Measurements from ENCODE around the gene PLEK. TPM values are rescaled to one million over a fixed set of nuclear protein-coding genes. Genes with fewer than 3 reads are reported as not detected.

Gene PLEK
- total and polyA plus RNA-seq, 12 donors: 4.5 to 29.4 (median 11.7) TPM

DNA sequence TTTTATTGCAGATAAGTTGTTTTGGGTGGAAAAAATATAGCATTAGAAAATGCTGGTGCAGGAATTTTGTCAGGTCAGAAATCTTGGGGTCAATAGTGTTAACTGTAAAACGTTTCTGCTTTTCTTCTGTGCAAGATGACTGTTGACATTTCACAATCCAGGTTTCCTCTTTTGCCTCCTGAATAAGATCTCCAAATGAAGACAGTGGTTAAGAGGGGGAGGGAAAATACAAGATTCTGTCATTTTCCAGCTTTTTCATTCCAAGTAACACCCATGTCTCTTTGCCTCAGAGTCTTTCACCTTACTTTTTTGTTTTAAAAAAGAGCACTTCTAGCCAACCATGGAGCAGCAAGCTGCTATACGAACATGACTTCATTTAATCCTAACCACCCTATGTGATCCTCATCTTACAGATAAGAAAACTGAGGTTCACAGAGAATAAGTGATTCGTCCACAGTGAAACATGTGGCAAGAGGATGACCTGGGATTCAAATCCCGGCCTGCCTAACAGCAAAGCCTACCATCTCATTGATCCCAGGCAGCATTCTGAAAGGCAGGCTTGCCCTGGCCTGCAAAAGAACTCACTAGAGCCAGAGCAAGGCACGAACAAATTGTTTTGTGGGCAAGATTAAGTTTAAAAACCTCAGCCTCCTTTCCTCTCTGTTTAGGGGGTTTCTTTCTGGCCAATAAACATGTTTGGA lies 3.0 kb downstream of the PLEK start:
- intact Hi-C loops (cut with DNase I): loop anchor here (5.0 to 10.0 kb wide), 2 partner anchors 67 to 69 kb away; no protein-coding TSS in a partner anchor
- Histone ChIP-seq H3K4me1 (replicated peaks in 1 of 2) (no peaks in the 10 kb centered on the region), H3K36me3 (replicated peaks in 1 of 2) (no peaks in the 10 kb centered on the region), H3K4me3 (no peak overlapping the region), H3K9me3 (replicated peaks in 1 of 3) (no peaks in the 10 kb centered on the region), H3K27ac (no peak overlapping the region), H3K27me3 (no peaks in the 10 kb centered on the region)
- TF ChIP-seq, protein P1, sequence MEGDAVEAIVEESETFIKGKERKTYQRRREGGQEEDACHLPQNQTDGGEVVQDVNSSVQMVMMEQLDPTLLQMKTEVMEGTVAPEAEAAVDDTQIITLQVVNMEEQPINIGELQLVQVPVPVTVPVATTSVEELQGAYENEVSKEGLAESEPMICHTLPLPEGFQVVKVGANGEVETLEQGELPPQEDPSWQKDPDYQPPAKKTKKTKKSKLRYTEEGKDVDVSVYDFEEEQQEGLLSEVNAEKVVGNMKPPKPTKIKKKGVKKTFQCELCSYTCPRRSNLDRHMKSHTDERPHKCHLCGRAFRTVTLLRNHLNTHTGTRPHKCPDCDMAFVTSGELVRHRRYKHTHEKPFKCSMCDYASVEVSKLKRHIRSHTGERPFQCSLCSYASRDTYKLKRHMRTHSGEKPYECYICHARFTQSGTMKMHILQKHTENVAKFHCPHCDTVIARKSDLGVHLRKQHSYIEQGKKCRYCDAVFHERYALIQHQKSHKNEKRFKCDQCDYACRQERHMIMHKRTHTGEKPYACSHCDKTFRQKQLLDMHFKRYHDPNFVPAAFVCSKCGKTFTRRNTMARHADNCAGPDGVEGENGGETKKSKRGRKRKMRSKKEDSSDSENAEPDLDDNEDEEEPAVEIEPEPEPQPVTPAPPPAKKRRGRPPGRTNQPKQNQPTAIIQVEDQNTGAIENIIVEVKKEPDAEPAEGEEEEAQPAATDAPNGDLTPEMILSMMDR (IDR thresholded peaks at IDR 0.05): no peak
- no peak for TF ChIP-seq POLR2A (IDR thresholded peaks at IDR 0.05)
- 52 to 71% (median 57%) methylated on average over 5 of the region's 5 CpGs for WGBS, 4 donors
- no peak for DNase-seq

DNA sequence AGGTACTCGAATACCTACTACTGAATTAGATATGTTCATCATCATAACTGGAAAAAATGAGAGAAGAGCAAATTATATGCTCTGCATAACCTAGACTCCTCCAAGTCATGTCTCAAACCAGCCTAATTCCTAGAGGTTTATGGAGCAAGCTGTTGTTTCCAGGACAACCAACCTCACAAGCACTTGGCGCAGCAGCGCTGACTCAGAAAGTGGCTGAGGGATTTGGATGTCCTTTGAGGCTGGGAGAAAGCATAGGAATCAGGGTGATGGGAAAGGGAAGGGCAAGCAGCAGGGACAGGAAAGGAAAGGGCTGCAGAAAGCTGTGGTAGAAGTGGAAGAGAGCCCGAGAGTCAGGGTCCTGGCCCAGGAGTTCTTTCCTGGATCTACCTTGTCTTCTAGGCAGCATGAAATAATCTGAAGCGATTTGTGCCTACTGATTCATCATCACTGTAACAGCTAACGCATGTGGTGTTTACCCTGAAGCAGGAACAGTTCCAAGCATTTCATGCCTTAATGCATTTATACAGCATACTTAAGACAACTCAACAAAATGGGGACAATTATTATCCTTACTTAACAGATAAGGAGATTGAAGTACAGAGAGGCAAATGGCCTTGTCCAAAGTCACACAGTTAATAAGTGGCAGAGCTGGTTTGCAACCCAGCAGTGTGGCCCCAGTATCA lies 3.7 kb downstream of the PLEK start:
- TF ChIP-seq POLR2A (IDR thresholded peaks at IDR 0.05): no peak
- TF ChIP-seq, protein P1 (IDR thresholded peaks at IDR 0.05): no peak
- Histone ChIP-seq H3K4me3 (no peak overlapping the region), H3K27me3 (no peaks in the 10 kb centered on the region), H3K36me3 (replicated peaks in 1 of 2) (no peaks in the 10 kb centered on the region), H3K27ac (no peak overlapping the region), H3K9me3 (replicated peaks in 1 of 3) (no peaks in the 10 kb centered on the region), H3K4me1 (replicated peaks in 1 of 2) (no peaks in the 10 kb centered on the region)
- no peak for DNase-seq
- WGBS, 4 donors: 70 to 78% (median 74%) methylated on average over 6 of the region's 6 CpGs
- intact Hi-C loops (cut with DNase I): loop anchor here (5.0 to 10.0 kb wide), 2 partner anchors 66 to 69 kb away; no protein-coding TSS in a partner anchor

DNA sequence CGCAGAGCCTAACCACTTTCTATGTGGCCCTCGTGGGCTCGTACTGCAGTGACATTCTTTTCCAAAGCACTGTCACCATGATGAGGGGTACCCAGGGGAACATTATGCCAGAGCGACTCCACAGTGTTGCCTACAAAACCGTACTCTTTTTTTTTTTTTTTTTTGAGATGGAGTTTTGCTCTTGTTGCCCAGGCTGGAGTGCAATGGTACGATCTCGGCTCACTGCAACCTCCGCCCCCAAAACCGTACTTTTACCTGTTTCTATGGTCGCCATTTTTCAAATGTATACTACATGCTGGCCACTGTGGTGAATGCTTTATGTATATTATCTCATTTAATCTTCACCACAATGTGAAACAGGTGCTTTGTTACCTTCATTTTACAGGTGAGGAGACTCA lies 4.3 kb downstream of the PLEK start:
- H3K27me3 ChIP-seq: no peaks in the 10 kb centered on the region
- H3K9me3 ChIP-seq (replicated peaks in 1 of 3): no peaks in the 10 kb centered on the region
- H3K36me3 ChIP-seq (replicated peaks in 1 of 2): no peaks in the 10 kb centered on the region
- no peak for TF ChIP-seq POLR2A (IDR thresholded peaks at IDR 0.05)
- TF ChIP-seq, protein P1 (IDR thresholded peaks at IDR 0.05): no peak
- WGBS, 4 donors: 72 to 89% (median 82%) methylated on average over 10 of the region's 10 CpGs
- no peak overlapping the region for H3K27ac ChIP-seq
- intact Hi-C loops (cut with DNase I): loop anchor here (5.0 to 10.0 kb wide), 2 partner anchors 65 to 68 kb away; no protein-coding TSS in a partner anchor
- H3K4me1 ChIP-seq (replicated peaks in 1 of 2): no peaks in the 10 kb centered on the region
- H3K4me3 ChIP-seq: no peak overlapping the region
- DNase-seq: no peak

DNA sequence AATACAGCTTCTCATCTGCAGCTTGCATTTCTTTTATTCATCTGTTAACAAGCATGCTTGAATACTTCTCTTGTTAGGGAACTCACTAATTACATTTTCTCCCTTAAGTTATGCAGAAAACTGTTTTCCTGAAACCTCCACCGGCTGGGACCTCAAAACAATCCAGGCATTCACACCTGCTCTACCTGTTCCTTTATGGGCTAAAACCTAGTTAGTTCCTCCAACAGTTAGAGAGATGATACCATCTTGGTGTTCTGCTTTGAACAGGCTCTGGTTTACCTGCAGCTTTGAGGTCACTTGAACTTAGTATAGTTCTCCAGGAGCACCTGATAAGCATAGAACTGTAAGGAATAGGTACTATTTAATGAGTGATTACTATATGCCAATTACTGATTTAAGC lies 6.1 kb downstream of the PLEK start:
- H3K27ac ChIP-seq: no peak overlapping the region
- TF ChIP-seq, protein P1 (IDR thresholded peaks at IDR 0.05): no peak
- TF ChIP-seq POLR2A (IDR thresholded peaks at IDR 0.05): no peak
- no peaks in the 10 kb centered on the region for H3K4me1 ChIP-seq (replicated peaks in 1 of 2)
- H3K9me3 ChIP-seq (replicated peaks in 1 of 3): no peaks in the 10 kb centered on the region
- no peak overlapping the region for H3K4me3 ChIP-seq
- H3K36me3 ChIP-seq (replicated peaks in 1 of 2): no peaks in the 10 kb centered on the region
- DNase-seq: no peak
- intact Hi-C loops (cut with DNase I): no loop called here
- H3K27me3 ChIP-seq: no peaks in the 10 kb centered on the region
- 50 to 79% (median 67%) methylated on average over 1 of the region's 1 CpG for WGBS, 4 donors

All from adrenal gland (tissue), 12 donors.